Iris pigment epithelial cell (primary cell): ENCODE data around the gene LDLRAD4.
"Not testable (repeated sequence)": the region's sequence is repeated elsewhere in the genome, so short reads cannot be mapped to it uniquely, and the experiment has no call there.

Experiments
- DNase-seq: peaks from one replicate; pipeline ENCODE4 v3.0.0-alpha.2; 2011; ENCODE audit warnings: low read depth

LDLRAD4 gene

DNA sequence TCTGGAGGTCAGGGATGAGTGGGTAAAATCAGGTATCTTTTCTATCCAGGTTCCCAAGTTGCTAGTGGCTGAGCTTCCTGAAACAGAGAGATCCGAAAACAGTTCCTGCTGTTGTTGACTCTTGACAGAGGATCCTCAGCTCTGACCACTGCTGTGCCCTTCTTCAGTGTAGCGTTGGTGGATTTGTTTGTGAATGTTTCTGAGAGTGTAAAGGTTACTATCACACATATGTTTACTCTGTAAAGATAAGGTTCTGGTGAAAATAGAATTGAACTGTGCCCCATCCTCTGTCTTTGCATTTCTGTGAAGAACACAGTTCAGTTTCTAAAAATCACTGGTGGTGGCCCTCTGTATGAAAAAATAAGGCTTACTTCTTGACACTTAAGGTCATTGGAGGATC is 119.8 kb downstream of the LDLRAD4 start:
- no peak for DNase-seq

DNA sequence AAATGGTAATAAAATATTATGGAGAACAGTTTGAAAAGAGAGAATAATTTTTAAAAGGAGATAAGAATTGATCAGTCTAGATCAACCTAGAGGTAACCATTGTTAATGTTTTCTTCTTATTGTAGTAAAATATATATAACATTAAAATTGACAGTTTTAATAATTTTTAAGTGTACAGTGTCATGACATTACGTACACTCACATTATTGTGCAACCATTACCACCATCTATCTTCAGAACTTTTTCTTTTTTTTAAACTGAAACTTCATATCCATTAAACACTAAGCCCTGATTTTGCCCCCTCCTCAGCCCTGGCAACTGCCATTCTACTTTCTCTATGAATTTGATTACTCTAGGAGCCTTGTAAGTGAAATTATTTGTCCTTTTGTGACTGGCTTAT is 121.1 kb downstream of the LDLRAD4 start:
- DNase-seq, result no peak

DNA sequence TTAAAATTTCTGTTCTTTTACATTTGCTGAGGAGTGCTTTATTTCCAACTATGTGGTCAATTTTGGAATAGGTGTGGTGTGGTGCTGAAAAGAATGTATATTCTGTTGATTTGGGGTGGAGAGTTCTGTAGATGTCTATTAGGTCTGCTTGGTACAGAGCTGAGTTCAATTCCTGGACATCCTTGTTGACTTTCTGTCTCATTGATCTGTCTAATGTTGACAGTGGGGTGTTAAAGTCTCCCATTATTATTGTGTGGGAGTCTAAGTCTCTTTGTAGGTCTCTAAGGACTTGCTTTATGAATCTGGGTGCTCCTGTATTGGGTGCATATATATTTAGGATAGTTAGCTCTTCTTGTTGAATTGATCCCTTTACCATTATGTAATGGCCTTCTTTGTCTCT is 127.9 kb downstream of the LDLRAD4 start:
- DNase-seq, result not testable (repeated sequence)

DNA sequence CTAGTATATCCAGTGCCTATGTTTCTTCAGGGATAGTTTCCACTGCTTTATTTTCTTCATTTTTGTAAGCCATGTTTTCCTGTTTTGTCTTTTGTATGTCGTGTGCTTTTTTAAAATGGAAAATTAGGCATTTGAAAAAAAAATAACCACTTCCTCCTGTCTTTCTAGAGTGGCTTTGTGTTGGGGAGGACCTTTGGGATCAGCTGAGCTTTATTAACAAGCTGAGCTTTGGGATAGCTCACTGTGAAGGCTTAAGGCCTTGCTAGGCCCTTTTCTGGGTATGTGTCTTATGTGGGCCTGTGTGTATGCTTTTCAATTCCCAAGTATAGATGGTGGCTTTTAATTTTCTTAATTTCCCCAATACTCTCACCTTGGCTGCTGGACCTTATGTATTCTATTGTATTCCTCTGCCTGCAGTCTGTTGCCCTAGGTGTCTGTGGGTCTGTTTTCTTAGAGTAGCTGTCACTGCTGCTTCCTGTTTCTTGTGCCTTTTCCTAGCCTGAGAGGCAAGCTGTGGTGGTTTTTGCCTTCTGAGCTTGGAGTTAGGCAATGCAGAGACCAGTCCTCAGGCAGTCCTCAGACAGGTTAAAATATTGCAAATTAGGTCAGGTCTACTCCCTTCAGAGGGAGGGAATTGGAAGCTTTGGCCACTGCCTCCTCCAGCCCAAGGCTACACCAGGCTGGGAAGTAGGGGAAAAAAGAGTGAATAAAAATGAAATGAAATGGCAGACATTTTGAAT is 134.7 kb downstream of the LDLRAD4 start:
- no peak for DNase-seq

DNA sequence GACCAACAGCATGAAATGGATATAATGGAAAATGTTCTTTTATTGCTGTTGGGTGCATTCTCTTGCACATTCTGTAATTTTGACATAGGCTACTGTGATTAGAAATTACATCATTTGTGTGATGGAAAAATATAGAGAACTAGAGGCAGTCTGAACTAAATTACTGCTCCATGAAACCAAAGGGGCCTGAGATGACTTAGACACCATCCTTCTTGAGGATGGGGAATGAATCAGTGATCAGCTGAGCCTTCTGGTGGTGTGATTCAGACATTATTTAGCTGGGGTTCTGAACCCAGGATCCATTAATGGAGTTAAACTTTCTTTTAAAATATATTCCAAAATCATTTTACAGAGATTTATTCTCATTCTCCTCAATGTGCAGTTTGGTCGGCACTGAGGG is 135.8 kb downstream of the LDLRAD4 start:
- no peak for DNase-seq

DNA sequence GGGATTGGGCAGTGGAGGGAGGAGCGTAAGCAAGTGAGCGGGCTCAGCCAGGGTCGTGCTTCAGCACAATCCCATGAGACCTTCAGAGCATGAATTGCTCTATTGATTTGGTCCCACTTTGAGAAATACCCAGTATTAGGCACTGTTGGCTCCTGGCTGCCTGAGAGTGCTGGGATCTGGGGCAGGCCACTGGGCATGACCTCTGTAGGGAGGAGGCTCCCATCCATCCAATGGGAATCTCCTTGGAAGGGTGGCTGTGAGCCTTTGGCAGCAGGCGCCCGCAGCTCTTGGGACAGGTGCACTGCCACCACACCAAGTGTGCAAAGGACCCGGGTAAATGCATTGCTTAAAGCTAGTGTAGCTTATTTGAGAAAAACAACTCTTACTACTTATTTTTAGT is 137.5 kb downstream of the LDLRAD4 start:
- DNase-seq, result no peak

DNA sequence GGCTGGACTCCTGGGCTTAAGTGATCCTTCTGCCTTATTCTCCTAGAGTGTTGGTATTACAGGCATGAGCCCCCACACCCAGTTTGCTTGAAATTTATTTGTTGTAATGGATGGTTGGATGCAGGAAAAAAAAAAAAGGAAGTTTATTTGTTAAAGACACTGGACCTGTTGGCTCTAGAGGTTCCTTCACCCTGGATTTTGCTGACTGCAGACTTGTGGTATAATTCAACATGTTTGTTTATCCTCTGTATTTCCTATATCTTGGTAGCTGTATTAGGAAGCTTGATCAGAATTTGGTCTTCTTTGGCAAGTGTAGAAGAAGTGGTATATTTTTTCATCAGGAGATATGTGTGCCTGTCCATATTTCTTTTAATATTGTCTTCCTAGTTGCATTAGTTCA is 138.7 kb downstream of the LDLRAD4 start:
- DNase-seq, result no peak

DNA sequence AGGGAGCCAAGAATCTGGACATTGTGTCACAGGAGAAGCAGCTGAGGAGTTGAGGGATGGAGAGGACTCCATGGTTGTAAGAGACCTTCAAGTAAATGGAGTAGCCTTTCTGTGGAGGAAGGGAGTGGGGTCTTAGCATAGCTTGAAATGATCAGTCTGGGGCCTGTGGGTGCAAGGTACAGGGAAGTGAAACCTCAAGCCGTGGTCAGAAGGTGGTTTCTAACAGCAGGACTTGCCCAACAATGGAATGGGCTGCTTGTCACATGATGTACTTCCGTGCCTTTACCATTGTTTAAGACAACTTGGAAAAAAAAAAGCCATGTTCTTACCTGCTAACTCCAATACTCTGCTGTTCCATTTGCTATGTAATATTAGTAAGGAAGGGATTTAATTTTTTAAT is 140.7 kb downstream of the LDLRAD4 start:
- DNase-seq, result no peak

DNA sequence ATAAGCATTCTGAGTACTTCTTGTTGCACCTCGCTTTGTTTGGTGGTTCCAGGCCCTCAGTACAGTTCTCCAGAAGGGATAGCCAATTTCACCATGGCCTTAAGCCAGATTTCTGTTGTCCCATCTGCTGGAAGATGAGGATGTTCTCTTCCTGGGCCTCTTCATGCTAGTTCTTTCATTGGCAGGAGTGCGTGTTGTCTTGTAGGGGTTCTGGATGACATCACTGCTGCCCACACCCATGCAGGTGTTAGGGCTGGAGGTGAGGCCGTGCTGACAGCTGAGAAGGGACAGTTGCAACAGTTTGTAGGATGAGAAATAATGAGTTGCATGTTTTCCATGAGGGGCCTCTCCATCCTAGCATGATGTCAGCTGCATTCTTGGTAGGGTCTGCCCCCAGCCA is 142.9 kb downstream of the LDLRAD4 start:
- no peak for DNase-seq

DNA sequence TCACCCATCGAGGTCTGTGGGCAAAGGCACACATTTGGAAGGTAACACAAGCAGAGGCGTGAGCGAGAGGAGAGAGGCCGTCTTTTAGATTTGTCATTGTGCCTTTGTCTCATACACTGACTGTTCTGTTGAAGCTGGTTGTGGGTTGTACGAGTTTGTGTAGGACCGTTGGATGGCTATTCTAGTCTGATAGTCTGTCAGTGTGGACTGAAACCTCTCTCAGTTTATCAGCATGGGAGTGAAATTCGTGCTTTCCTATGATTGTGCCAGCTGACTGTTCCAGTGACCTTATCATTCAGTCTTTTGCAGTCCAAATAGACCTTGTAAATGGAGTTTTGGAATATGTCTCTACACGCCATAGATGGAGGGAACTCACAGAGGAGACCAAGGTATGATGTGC is 143.5 kb downstream of the LDLRAD4 start:
- no peak for DNase-seq

DNA sequence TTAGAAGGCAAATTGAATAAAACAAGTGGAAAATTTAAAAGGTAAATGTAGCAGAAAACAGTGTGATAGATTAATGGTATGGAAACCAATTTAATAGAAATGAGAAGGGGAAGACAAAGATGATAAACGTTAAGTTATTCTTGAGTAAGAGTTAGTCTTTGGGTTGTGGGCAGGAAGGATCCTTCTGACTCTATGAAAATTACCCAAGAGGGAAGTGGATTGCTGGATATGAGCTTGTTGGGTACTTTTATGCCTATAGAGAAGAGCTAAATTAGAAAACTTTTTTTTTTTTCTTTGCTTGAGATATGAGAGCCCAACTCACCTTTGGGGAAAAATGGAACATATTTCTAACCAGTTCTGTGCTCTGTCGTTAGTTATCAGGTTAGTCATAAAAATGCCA is 144.0 kb downstream of the LDLRAD4 start:
- no peak for DNase-seq

DNA sequence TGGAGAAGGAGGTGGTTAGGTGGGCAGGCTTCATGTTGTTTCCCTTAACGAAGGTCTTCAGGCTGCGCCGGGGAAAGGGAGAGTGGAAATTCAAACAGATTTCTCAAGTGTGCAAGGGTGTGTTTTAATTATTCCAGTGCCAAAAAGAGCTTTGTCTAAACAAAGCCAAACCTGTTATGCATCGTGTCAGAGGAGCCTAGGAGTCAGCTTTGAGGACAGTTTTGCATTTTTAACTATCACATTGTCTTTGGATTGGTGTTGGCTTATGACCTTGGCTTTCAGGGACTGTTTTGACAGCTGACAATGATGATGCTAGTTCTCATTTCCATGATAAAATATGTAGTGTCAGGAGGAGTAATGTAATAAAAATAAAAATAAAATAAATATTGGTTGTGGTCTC is 144.8 kb downstream of the LDLRAD4 start:
- DNase-seq, result no peak

DNA sequence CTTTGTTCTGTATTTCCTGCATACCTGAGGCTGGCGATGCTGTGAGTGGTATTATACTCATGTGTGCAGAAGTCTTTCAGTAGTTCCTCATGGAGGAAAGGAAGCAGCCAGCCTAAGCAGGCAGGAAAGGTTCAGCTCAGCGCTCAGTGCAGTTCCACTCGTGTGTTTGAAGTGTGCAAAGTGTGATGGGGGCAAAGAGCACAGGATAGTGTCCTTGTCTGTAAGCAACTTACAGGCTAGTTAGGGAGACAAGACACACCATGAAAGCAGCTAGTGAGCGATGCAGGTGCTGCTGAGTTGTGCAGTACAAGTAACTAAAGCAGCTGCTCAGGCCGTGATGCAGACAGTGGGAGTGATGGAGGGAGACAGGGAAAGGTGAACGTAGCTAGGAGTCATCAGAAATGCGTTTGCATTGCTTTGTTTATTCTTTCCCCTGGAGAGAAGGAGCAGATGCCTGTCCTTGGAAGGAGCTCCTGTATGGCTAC is 146.2 kb downstream of the LDLRAD4 start:
- DNase-seq, result no peak

DNA sequence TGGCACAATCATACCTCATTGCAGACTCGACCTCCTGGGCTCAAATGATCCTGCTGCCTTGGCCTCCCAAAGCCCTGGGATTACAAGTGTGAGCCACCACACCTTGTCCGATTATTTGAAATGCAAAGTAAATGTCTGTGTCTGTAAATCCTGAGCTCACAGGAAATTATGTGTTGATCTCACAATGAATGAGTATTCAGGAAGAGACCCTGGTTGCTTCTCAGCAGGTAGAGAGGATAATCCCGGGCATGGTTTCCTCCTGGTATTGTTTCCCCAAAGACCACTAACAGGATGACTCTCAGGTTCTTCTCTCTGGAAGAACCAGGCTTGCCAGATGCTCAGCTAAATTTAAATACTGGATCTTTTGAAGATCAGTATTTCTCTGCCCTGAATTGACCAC is 147.6 kb downstream of the LDLRAD4 start:
- DNase-seq, result no peak

DNA sequence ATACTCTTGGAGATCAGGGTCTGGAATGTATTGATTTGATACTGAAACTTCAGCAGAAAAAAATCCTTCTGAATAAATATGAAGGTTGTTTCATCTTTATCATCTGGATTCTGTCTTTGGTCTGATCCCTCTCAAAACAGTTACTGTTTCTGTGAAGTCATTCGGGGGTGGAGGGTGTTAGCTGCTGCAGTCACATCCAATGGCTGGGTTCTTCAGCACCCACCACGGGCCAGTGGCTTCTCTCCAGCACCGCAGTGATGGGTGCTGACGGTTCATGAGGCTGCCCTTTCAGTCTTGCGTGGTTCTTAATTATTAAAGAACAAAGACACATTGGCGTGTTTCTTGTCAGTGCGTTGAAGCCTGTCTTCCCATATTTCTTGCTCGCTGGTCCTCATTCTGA is 148.0 kb downstream of the LDLRAD4 start:
- no peak for DNase-seq

DNA sequence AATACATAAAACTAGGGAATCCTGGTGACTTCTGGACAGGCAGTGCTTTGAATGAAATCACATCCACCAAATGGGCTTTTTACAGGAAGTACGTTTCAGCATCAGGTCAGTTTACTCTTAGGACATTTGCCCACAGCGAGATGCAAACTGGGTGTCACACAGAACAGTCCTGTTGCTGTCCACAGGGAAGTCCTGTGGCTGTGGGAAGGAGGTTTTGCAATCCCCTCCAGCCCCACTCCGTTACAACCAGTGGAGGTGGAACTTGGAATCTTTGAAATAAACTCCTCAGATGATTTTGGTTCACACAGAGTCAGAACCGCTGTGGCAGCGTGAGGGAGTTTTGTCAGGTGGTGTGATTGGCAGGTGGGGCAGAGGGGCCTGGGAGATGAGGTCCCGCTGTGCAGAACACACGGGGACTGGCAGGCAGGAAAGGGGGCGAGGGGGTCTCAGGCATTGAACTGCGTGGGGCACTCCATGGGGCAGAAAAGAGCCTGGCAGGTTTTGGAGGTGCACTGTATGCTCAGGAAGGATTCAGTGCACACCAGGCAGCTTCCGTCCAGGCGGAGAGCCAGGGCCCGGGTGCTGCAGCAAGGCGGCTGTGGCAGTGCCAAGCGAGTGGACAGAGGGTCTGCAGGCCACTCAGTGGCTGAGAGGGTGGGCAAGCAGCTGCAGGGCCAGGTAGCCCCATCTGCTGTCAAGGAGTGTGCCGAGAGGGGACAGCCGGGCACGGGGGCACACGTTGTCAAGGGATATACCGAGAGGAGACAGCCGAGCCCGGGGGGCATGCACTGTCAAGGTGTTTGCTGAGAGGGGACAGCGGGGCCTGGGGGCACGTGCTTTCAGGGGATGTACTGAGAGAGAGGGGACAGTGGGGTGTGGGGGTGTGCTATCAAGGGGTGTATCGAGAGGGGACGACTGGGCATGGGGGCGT is 148.7 kb downstream of the LDLRAD4 start:
- no peak for DNase-seq

DNA sequence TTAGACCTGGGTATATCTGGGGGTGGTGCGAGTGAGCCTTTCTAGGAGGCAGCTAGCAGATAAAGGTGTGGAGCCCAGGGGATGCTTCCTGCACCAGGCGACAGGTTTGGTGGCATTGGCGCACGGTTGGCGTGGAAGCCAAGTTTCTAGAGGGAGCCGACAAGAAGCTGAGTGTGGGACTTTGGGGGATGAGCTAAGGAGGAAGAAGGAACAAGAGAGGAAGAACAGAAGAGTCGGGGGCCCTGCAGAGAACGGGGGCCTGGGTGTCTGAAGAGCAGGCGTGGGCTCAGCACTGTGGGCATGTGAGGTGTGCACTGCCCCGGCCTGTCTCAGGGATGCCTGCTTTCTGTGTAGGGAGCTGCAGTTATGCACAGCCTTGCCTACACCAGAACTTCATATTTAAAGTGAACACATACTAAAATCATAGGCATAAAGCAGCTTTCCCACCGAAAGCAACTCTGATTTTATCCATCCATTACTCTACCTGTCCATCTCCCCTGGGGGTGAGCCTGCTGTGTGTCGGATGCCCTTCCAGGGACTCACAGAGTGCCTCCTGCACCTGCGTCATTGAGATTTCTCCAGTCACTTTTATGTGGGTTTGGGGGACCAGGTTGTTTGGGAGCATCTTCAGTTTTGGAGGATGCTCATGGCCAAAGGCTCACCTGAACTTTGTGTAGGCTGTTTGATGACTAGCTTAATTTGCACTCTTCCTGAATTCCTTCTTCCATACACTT is 149.7 kb downstream of the LDLRAD4 start:
- DNase-seq, result no peak

DNA sequence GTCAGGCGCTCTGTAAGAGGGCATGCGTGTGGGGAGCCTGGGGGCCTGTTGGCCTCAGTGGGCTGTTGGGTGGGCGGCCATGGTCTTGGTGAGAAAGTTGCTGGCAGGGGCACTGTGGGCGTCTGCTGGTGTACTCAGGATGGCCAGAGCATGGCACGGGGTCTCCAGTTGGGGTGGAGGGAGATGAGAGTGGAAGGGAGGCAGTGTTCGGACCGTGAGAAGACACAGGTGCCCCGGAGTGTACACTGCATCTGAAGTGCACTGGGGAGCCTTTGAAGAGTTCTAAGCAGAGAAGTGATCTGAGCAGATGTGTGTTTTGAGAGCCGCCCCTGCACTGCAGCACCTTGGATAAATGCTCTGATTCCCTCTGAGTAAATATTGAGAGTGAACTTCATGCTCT is 150.8 kb downstream of the LDLRAD4 start:
- DNase-seq, result no peak

DNA sequence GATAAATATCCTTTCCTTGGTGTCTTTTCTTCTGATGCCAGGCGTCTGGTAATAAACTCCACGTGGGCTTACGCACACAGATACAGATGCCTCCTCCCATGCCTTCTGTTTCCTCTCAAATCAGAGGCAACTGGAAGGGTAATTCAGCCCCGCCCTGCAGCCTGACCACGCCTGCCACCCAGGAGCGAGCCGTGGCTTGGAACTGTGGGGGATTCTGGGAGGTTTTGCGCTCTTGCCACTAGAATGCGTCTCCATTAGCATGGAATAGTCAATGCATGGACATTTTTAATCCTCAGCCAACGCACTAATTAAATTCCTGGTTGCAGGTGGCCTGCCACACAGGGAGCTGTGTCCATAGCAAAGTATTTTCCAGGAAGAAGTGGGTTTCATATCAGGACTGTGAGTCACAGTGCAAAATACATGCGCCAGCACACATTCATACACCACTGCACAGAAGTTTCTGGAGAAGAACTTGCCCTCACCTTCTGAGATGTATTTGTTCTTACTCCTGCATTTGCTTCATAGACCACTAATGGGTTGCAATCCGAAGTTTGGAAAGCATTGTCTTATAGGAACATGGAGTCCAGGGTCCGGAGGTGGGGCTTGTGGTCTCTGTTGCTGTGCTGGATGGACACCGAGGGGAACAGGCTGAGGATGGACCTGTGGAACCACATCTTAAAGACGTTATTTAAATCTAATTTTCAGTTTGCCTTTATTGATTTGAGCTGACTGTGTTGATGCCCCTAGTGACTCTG is 151.4 kb downstream of the LDLRAD4 start:
- peak; percentile 48 for DNase-seq

DNA sequence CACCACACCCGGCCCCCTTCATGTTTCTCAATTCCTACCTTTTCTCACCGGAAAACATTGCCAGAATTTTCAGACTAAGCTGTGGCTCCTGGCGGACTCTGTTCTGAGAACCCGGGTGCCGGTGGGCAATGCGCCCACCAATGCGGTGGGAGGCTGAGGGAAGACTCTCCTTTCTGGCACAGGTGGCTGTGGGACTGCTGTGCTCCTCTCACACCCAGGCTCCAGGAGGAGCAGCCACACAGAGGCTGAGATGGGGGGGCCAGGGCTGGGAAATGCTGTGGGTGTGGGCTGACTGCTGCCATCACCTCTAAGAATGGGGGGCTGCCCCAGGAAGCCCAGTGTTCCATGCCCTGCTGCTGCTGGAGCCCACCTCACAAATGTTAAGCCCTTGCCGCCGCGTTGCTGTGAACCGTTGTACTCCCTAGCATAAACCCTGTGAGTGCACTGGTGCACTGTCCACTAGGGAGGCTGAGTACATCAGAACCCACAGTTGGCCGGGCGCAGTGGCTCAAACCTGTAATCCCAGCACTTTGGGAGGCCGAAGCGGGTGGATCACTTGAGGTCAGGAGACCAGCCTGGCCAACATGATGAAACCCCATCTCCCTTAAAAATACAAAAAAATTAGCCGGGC is 152.6 kb downstream of the LDLRAD4 start:
- DNase-seq, result no peak

DNA sequence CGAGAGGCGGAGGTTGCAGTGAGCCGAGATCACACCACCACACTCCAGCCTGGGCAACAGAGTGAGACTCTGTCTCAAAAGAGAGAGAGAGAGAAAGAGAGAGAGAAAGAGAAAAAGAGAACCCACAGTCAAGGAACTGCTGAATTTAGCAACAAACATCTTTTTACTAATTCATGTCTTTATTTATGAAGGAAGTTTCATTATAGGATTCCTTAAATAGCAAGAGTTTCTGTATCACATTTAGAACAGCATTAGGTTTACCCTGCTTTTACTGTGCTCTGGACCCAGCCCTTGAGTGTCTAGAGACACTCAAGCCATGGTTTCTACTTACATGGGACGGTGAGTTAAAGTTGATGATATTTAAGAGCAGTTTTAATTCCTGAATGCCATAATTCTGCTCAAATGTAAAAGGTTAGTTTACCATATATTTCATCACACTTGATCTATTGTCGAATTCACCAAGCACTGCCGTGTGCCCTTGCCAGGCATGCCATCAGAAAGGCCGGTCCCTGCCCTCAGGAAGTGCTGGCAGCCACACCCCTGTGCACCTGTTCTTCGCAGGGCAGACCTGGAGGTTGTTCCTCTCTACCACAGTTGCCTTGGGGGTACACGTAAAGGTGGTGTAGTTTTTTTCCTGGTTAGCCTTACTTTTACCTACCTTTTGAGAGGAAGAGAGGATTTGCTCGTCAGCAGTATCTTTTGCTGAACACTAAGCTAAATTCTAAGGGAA is 153.3 kb downstream of the LDLRAD4 start:
- no peak for DNase-seq
